ENCODE results near the gene C10orf71. TPM values are rescaled to one million over a fixed set of nuclear protein-coding genes. Genes with fewer than 3 reads are reported as not detected.

The C10orf71 gene
- total and polyA plus RNA-seq, 12 donors = 0.08 to 0.10 TPM; not detected in 10

DNA sequence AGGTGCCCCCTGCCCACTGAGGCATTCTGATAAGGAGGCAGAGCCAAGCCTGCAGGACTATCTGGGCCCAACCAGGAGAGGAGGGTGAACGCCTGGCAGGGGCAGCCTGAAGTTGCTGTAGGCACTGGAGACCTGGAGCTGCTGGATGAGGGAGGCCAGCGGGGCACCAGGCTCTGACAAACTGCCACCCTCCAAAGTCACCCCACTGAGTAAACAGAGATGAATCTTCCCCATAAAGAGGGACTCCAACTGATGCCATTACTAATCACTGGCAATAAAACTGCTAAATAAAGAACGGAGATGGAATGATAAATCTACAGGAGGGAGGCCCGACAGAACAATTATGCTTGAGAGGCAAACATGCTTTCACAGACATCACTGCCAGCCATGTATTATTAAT, 52.7 kb downstream of the C10orf71 start:
- Histone ChIP-seq H3K4me1 (replicated peaks in 1 of 2) (no peaks in the 10 kb centered on the region), H3K27ac (no peak overlapping the region), H3K36me3 (replicated peaks in 1 of 2) (no peaks in the 10 kb centered on the region), H3K27me3 (no peaks in the 10 kb centered on the region), H3K4me3 (no peak overlapping the region), H3K9me3 (replicated peaks in 1 of 3) (no peaks in the 10 kb centered on the region)
- WGBS, 4 donors = 81 to 89% (median 84%) methylated on average over 4 of the region's 4 CpGs
- TF ChIP-seq POLR2A (IDR thresholded peaks at IDR 0.05) = no peak
- TF ChIP-seq, protein P1, sequence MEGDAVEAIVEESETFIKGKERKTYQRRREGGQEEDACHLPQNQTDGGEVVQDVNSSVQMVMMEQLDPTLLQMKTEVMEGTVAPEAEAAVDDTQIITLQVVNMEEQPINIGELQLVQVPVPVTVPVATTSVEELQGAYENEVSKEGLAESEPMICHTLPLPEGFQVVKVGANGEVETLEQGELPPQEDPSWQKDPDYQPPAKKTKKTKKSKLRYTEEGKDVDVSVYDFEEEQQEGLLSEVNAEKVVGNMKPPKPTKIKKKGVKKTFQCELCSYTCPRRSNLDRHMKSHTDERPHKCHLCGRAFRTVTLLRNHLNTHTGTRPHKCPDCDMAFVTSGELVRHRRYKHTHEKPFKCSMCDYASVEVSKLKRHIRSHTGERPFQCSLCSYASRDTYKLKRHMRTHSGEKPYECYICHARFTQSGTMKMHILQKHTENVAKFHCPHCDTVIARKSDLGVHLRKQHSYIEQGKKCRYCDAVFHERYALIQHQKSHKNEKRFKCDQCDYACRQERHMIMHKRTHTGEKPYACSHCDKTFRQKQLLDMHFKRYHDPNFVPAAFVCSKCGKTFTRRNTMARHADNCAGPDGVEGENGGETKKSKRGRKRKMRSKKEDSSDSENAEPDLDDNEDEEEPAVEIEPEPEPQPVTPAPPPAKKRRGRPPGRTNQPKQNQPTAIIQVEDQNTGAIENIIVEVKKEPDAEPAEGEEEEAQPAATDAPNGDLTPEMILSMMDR (IDR thresholded peaks at IDR 0.05) = no peak
- DNase-seq = no peak
- intact Hi-C loops (cut with DNase I) = no loop called here

DNA sequence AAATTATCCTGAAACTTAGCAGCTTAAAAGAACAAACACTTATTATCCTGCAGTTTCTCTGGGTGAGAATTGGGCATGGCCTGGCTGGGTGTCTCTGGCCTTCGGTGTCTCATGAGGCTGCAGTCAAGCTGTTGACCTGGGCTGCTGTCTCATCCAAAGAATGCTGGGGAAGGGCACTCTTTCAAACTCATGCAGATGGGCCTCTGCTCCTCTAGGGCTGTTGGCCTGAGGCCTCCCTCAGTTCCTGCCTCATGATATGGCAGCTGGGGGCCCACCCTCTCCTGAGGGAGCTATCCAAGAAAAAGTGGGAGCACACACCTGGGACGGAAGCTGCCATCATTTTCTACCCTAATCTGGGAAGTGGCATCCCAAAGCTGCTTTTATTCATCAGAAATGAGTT, 53.4 kb downstream of the C10orf71 start:
- no peak overlapping the region for H3K4me3 ChIP-seq
- no peaks in the 10 kb centered on the region for H3K27me3 ChIP-seq
- H3K4me1 ChIP-seq (replicated peaks in 1 of 2) = no peaks in the 10 kb centered on the region
- no peak overlapping the region for H3K27ac ChIP-seq
- no peaks in the 10 kb centered on the region for H3K9me3 ChIP-seq (replicated peaks in 1 of 3)
- no peaks in the 10 kb centered on the region for H3K36me3 ChIP-seq (replicated peaks in 1 of 2)
- WGBS, 4 donors = 84 to 91% (median 85%) methylated on average over 2 of the region's 2 CpGs; no CpG with 5 or more reads in 1 of the 4 donors
- no peak for TF ChIP-seq POLR2A (IDR thresholded peaks at IDR 0.05)
- TF ChIP-seq, protein P1 (IDR thresholded peaks at IDR 0.05) = no peak
- intact Hi-C loops (cut with DNase I) = no loop called here
- no peak for DNase-seq

DNA sequence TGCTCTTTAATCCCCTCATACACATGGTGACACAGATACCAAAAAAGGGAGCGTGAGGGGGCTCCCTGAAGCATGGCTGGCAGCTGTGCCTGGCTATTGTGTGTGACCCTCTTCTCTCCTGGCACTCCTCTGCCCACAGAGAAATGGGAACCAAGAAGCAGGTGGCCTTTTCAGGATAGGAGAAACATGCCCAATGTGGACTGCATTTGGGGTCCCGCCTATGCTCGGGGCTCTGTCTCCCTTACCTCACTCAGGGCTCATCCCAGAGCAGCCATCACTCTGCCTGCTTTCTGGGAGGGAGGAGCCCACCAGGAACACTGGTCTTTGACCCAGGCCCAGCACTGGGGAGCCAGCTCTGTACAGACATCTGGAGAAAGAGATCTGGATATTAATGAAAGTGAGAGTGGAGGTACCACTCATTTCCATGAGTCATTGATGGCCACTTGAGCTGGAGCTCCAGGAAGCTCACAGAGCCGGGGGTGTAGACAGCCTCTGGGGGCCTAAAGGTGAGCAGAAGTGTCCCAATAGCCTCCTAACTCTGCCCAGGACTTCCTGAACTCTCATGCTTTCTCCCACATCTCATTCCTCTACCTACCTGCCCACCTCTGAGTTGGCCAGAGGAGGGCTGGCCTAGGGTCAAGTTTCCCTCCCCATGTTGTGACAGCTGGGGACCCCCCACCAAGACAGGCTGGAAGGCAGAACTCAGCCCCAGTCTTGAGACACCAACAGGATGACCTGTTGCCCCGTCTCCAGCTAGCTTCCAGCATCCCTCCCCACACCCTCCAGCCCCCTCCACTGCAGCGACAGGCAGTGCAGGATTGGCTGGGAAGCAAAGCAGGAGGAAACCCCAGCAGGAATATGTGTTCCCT, 54.3 kb downstream of the C10orf71 start:
- H3K9me3 ChIP-seq (replicated peaks in 1 of 3) = no peaks in the 10 kb centered on the region
- DNase-seq = no peak
- no peak overlapping the region for H3K4me3 ChIP-seq
- 76 to 88% (median 84%) methylated on average over 3 to 6 of the region's 6 CpGs for WGBS, 4 donors
- intact Hi-C loops (cut with DNase I) = no loop called here
- no peaks in the 10 kb centered on the region for H3K27me3 ChIP-seq
- H3K36me3 ChIP-seq (replicated peaks in 1 of 2) = no peaks in the 10 kb centered on the region
- H3K27ac ChIP-seq = no peak overlapping the region
- TF ChIP-seq, protein P1 (IDR thresholded peaks at IDR 0.05) = no peak
- TF ChIP-seq POLR2A (IDR thresholded peaks at IDR 0.05) = no peak
- no peaks in the 10 kb centered on the region for H3K4me1 ChIP-seq (replicated peaks in 1 of 2)

DNA sequence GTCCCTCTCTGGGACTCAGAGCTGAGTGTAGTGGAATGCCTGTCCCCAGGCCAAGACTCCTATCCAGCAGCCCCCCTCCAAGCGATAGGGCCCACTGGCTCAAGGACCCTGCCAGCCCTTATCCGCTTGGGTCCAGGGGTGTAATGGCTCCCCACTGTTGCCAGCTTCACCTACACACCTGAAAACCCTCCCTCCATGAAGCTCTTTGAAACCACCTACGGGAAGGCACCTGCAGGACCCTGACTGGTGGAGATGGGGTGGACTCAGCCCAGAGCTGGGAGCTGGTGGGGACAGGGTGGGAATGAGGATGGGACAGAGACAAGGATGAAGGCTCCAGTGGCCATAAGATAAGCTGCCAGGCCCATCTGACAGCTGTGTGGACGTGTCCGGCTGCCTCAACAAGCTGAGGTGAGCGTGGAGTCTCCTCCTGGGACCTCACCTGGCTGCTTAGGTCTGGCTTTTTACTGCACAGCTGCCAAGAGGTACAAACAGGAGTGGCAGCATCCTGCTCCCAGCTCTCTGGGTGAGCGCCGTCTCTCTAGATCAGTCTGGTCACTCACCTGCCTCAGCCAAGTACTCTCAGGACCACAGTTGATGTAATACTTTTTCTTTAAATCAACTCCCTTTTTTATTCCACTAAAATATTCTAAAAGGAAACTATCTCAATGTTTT, 55.1 kb downstream of the C10orf71 start:
- WGBS, 4 donors = 90 to 97% (median 93%) methylated on average over 6 to 8 of the region's 8 CpGs
- H3K4me1 ChIP-seq (replicated peaks in 1 of 2) = no peaks in the 10 kb centered on the region
- H3K4me3 ChIP-seq = no peak overlapping the region
- DNase-seq = no peak
- no peaks in the 10 kb centered on the region for H3K36me3 ChIP-seq (replicated peaks in 1 of 2)
- no peak for TF ChIP-seq POLR2A (IDR thresholded peaks at IDR 0.05)
- TF ChIP-seq, protein P1 (IDR thresholded peaks at IDR 0.05) = no peak
- H3K9me3 ChIP-seq (replicated peaks in 1 of 3) = no peaks in the 10 kb centered on the region
- H3K27me3 ChIP-seq = no peaks in the 10 kb centered on the region
- no peak overlapping the region for H3K27ac ChIP-seq
- intact Hi-C loops (cut with DNase I) = no loop called here
